Measurements from ENCODE around the gene ATG12.
"Not testable (repeated sequence)": the region's sequence is repeated elsewhere in the genome, so short reads cannot be mapped to it uniquely, and the experiment has no call there.

The ATG12 gene

DNA sequence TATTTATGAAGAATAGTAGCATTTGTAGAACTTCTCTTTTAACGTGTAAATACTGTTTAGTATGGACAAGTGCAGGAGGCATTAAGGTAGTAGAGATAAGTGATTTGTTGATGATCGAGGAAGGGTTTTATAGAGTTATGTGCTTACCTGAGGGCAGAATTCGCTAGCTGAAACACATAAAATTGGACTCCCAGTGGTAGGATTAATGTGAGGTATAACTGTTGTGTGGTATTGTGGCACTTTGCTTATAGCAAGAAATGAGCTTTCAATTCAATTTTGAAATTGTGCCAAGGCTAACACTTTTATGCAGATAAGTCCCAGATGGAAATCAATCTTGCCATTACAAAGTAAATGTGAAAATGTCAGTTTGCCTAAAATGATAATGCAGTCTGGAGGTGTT, 1.6 kb upstream of the ATG12 start:
- DNase-seq (ENCODE audit: low read depth, low spot score) = no peak

DNA sequence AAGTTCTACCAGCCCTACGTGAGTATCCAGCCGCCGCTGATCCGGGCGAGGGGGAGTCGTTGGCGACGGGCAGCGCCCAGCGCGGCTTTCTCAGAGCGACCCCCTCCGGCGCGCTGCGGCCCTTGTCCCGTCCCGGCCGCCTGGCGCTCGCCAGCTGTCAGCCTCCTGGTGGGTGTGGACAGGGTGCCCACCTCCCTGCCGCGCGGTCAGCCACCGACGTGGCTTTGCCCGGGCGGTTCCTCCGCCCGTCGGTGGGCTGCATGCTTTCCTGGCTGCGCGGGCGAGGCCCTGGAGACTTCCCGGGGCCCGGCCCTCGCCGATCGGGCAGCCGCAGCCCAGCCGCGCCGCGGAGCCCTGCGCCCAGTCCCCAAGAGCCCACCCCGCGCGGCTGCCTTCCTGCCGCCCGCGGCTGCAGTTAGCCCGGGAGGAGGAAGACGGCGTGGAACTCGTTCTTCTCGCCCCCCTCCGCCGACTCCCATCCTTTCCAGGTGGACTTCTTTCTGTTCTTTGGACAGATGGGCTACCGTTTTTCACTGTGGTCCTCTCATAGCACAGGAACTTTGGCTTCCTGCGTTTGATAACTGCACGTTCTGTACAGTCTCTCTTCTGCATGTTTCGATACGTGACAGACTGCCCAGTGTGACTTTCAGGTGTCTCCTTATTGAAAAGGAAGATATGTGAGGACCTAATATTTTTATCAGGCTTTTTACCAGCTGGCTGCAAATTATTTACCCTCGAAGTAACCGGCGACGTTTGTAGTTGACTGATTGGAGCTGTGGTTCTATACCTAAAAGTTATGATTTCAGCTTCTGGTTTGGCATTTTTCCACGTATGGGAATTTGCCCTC, 947 bp upstream of the ATG12 start:
- DNase-seq (ENCODE audit: low read depth, low spot score) = no peak

DNA sequence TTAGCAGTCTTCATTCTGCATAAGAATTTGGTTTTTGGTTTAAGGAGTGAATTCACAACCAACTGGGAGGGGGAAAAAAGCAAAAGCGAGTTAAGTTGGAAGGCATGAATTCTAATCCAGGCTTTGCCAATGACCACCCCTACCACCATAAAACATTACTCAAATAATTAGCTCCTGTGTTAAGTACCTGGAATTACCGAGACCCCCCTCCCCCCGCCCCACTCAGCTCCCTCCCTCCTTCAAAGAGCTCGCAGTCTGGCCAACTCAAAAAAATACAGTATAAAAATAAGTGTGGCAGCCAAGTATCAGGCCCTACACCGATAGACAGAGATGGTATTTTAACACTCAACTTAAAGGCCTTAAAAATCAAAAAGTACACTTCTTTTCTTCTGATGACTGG, 492 bp downstream of the ATG12 start:
- DNase-seq (ENCODE audit: low read depth, low spot score) = no peak

- no peak for DNase-seq (ENCODE audit: low read depth, low spot score)
Observed at GRCh38 chr5:115838885-115839518, 2.4 kb downstream of the ATG12 start.

- no peak for DNase-seq (ENCODE audit: low read depth, low spot score)
Observed at GRCh38 chr5:115835481-115835880, 5.9 kb downstream of the ATG12 start.

- no peak for DNase-seq (ENCODE audit: low read depth, low spot score)
Observed at GRCh38 chr5:115831163-115831768, 10.1 kb downstream of the ATG12 start.

- no peak for DNase-seq (ENCODE audit: low read depth, low spot score)
Observed at GRCh38 chr5:115829913-115830312, 11.5 kb downstream of the ATG12 start.

DNA sequence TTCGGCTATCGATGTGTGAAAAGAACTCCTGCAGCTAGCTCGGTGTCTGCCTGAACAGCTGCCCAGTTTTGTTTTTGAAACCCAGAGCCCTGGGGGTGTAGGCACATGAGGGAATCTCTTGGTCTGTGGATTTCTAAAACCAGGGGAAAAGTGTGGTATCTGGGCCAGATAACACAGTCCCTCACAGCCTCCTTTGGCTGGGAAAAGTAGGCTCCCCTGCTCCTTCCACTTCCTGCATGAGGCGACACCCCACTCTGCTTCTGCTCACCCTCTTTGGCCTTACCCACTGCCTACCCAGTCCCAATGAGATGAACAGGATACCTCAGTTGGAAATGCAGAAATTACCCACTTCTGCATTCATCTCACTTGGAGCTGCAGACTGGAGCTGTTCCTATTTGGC, 15.4 kb downstream of the ATG12 start:
- DNase-seq (ENCODE audit: low read depth, low spot score) = no peak

DNA sequence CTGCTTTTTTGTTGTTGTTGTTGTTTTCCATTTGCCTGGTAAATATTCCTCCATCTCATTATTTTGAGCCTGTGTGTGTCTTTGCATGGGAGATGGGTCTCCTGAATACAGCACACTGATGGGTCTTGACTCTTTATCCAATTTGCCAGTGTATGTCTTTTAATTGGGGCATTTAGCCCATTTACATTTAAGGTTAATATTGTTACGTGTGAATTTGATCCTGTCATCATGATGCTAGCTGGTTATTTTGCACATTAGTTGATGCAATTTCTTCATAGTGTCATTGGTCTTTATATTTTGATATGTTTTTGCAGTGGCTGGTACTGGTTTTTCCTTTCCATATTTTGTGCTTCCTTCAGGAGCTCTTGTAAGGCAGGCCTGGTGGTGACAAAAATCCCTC, 16.4 kb downstream of the ATG12 start:
- DNase-seq (ENCODE audit: low read depth, low spot score) = not testable (repeated sequence)

GRCh38 chr5:115820846-115821245, 20.5 kb downstream of the ATG12 start:
- DNase-seq (ENCODE audit: low read depth, low spot score) = no peak

DNA sequence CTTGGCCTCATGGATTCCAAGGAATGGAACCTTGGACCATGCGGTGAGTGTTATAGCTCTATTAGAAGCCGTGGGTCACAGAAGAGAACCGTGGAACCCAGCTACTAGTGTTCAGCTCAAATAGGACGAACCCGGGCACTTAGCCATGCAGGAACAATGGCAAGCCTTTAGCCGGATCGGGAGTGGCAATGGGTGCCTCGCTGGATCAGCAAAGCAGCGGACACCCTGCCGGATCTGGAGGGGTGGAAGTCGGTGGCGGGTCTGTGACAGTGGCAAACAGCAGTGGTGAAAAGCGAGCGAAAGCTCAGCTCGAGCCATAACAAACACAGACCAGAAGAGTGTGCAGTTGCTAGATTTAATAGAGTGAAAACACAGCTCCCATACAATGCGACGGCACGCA, 22.5 kb downstream of the ATG12 start:
- no peak for DNase-seq (ENCODE audit: low read depth, low spot score)

GRCh38 chr5:115817386-115817785, 24.0 kb downstream of the ATG12 start:
- no peak for DNase-seq (ENCODE audit: low read depth, low spot score)

GRCh38 chr5:115816226-115817081, 24.9 kb downstream of the ATG12 start, which contains the start of gene CDO1:
Gene CDO1, minus strand, starts transcription at chr5:115816659. Its CDS starts 262 bp downstream, at chr5:115816397.
- no peak for DNase-seq (ENCODE audit: low read depth, low spot score)

DNA sequence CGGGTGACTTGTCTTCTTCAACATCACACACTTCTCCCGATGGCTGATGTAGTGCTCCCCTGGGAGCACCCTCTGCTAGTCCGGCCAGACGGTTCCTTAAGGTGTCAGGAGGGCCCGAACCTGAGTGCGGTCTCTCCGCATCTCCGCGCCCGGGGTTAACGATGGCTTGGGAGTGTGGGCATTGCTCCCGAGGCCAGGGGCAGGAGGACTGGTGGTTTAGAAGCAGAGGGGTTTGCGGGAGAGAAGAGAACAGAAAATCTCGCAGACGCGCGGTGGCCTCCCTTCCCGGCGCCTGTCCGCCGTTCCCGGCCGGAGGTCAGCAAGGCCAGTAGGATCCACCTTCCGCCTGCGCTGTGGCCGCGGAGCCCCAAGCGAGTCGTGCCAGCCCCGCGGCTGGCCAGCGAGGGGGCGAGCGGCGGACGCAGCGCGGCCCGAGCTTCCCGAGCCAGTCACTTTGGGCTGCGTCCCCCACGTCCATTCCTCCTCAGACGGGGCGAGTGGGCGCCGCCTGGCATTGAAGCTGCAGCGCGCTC, 25.6 kb downstream of the ATG12 start:
- no peak for DNase-seq (ENCODE audit: low read depth, low spot score)

DNA sequence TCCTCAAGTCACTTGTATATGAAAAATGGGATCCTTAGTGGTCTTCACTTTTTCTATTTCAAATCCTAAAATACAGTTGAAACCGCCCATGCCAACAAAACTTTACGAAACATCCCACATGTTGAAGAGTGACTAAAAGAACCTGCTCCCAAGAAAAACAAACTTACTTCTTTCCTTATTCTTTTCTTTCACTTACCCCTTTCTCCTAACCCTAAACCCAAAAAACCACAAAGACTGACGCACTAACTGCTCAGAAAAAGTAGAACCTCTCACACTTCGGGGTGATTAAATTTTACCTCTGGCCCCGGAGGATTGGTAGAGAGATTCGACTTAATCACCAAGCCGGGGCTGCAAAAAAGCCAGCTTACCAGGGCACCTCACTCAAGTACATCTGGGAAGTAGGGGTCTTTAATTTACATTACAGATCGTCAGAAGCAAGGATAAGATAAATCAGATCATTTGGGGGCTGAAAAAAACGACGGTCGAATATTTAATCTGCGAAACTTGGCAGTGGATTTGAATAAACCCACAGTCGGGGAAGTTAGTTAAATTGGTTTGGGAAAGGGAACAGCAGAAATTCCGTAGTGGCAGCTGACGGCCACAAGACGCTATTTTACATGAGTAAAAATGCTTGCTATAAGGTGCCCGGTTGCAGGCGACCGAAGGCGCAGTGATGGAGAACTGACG, 26.2 kb downstream of the ATG12 start:
- DNase-seq (ENCODE audit: low read depth, low spot score) = no peak

GRCh38 chr5:115813719-115814118, 27.6 kb downstream of the ATG12 start:
- DNase-seq (ENCODE audit: low read depth, low spot score) = no peak

- no peak for DNase-seq (ENCODE audit: low read depth, low spot score)
Observed at GRCh38 chr5:115812372-115812771, 29.0 kb downstream of the ATG12 start.

DNA sequence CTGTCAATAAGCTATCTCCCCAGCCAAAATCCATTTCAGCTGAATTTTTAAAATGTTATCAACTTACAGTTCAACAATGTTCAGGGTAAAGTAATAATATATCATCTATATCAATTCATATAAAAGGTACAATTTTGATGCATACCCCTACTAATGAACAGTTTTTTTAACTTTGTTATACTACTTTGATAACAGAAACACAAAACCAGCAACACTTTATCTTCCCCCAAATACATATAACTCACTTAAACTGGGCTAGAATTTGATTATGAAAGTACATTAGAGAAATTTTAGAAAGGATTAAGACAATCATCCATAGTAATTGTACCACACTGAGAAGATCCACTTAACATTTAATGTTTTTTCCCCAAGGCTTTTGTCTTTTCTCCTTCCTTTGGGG, 30.0 kb downstream of the ATG12 start:
- DNase-seq (ENCODE audit: low read depth, low spot score) = no peak

- DNase-seq (ENCODE audit: low read depth, low spot score) = no peak
Observed at GRCh38 chr5:115810761-115811160, 30.6 kb downstream of the ATG12 start.

DNA sequence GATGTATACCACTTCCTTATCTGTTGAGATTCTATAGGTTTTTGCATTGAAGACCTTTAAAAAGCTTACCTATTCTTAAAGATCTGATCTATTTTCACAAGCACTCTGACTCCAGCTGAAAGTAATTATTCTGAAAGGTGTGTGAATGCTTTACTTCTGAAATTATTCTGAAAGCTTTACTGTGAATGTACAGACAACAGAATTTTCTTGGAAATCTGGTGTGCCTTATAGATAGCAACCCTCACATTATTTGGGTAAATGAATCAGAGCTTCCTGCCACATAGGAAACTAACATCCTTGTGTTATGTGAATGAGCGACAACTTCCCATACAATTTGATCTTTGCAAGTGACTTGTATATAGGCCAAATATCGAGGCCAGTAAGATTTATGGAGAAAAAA, 31.4 kb downstream of the ATG12 start:
- DNase-seq (ENCODE audit: low read depth, low spot score) = no peak

- not testable (repeated sequence) for DNase-seq (ENCODE audit: low read depth, low spot score)
Observed at GRCh38 chr5:115808066-115808465, 33.3 kb downstream of the ATG12 start.
